Measurements from ENCODE around the gene CYTH3.

CYTH3 gene

DNA sequence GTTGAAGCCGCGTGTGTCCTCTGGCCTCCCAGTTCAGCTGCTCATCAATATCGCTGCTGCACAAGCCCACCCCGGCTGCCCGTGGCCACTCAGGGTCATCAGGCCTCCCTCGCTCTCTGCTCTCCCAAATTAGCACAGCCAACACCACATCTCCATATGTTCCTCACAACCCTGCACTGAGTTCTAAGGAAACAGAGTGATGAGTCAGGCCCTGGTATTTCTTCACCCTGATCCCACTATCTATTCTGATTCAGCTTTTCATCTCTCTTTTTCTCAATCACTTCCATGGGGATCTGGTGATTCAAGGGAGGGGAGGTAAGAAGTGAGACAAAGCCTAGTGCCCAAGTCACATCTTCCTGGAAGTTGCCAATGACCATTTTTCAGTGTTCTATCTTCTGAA is 23.8 kb downstream of the CYTH3 start:
- Histone ChIP-seq H3K4me3 (ENCODE audit: low read length in 2 of 2) (no peak overlapping the region), H3K27ac (ENCODE audit: low read depth in 2 of 2, low read length in 2 of 2) (no peak overlapping the region), H3K27me3 (ENCODE audit: control insufficient read depth in 2 of 2, insufficient read depth in 2 of 2, low read length in 2 of 2) (no peaks in the 10 kb centered on the region), H3K9ac (ENCODE audit: low read depth in 1 of 2, low read length in 2 of 2) (no peak overlapping the region), H3K9me3 (ENCODE audit: control insufficient read depth in 2 of 2, low read length in 2 of 2) (no peaks in the 10 kb centered on the region), H3K4me1 (ENCODE audit: control insufficient read depth in 2 of 2, insufficient read depth in 2 of 2, low read length in 2 of 2) (peaks cover 4% of the 10 kb centered on the region in 2 donors), H3K36me3 (ENCODE audit: control insufficient read depth in 2 of 2, insufficient read depth in 2 of 2, low read length in 2 of 2) (no peaks in the 10 kb centered on the region)

GRCh38 chr7:6246251-6246917 is 26.0 kb downstream of the CYTH3 start:
- H3K4me1 ChIP-seq (ENCODE audit: control insufficient read depth in 2 of 2, insufficient read depth in 2 of 2, low read length in 2 of 2): peaks cover 4% of the 10 kb centered on the region in 2 donors
- H3K4me3 ChIP-seq (ENCODE audit: low read length in 2 of 2): no peak overlapping the region
- no peaks in the 10 kb centered on the region for H3K36me3 ChIP-seq (ENCODE audit: control insufficient read depth in 2 of 2, insufficient read depth in 2 of 2, low read length in 2 of 2)
- H3K27ac ChIP-seq (ENCODE audit: low read depth in 2 of 2, low read length in 2 of 2): no peak overlapping the region
- H3K27me3 ChIP-seq (ENCODE audit: control insufficient read depth in 2 of 2, insufficient read depth in 2 of 2, low read length in 2 of 2): no peaks in the 10 kb centered on the region
- no peak overlapping the region for H3K9ac ChIP-seq (ENCODE audit: low read depth in 1 of 2, low read length in 2 of 2)
- H3K9me3 ChIP-seq (ENCODE audit: control insufficient read depth in 2 of 2, low read length in 2 of 2): no peaks in the 10 kb centered on the region

GRCh38 chr7:6244021-6244420 is 28.4 kb downstream of the CYTH3 start:
- Histone ChIP-seq H3K9me3 (ENCODE audit: control insufficient read depth in 2 of 2, low read length in 2 of 2) (no peaks in the 10 kb centered on the region), H3K4me1 (ENCODE audit: control insufficient read depth in 2 of 2, insufficient read depth in 2 of 2, low read length in 2 of 2) (peaks cover 4% of the 10 kb centered on the region in 2 donors), H3K9ac (ENCODE audit: low read depth in 1 of 2, low read length in 2 of 2) (no peak overlapping the region), H3K4me3 (ENCODE audit: low read length in 2 of 2) (no peak overlapping the region), H3K27ac (ENCODE audit: low read depth in 2 of 2, low read length in 2 of 2) (no peak overlapping the region), H3K27me3 (ENCODE audit: control insufficient read depth in 2 of 2, insufficient read depth in 2 of 2, low read length in 2 of 2) (no peaks in the 10 kb centered on the region), H3K36me3 (ENCODE audit: control insufficient read depth in 2 of 2, insufficient read depth in 2 of 2, low read length in 2 of 2) (no peaks in the 10 kb centered on the region)

- no peaks in the 10 kb centered on the region for H3K9me3 ChIP-seq (ENCODE audit: control insufficient read depth in 2 of 2, low read length in 2 of 2)
- no peak overlapping the region for H3K27ac ChIP-seq (ENCODE audit: low read depth in 2 of 2, low read length in 2 of 2)
- no peaks in the 10 kb centered on the region for H3K27me3 ChIP-seq (ENCODE audit: control insufficient read depth in 2 of 2, insufficient read depth in 2 of 2, low read length in 2 of 2)
- no peaks in the 10 kb centered on the region for H3K36me3 ChIP-seq (ENCODE audit: control insufficient read depth in 2 of 2, insufficient read depth in 2 of 2, low read length in 2 of 2)
- no peak overlapping the region for H3K4me3 ChIP-seq (ENCODE audit: low read length in 2 of 2)
- H3K9ac ChIP-seq (ENCODE audit: low read depth in 1 of 2, low read length in 2 of 2): no peak overlapping the region
- H3K4me1 ChIP-seq (ENCODE audit: control insufficient read depth in 2 of 2, insufficient read depth in 2 of 2, low read length in 2 of 2): peaks cover 0 to under 1% of the 10 kb centered on the region in 2 donors
Observed at GRCh38 chr7:6243168-6243567, 29.3 kb downstream of the CYTH3 start.

DNA sequence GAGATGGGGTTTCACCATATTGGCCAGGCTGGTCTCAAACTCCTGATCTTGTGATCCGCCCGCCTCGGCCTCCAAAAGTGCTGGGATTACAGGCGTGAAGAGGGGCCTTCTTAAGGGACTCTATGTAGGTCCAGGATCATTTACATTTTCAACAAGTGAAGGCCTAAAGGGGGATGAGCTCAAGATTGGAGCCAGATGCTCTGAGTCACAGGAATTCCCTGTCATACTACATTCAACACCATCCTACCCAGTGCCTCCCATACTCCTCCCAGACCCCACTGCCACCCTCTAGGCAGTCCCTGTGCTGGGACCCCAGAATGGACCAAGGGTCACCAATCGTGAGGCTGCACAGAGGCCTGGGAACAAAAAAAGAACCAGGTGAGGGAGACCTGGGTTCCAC is 29.9 kb downstream of the CYTH3 start:
- H3K4me1 ChIP-seq (ENCODE audit: control insufficient read depth in 2 of 2, insufficient read depth in 2 of 2, low read length in 2 of 2): no peaks in the 10 kb centered on the region
- no peaks in the 10 kb centered on the region for H3K27me3 ChIP-seq (ENCODE audit: control insufficient read depth in 2 of 2, insufficient read depth in 2 of 2, low read length in 2 of 2)
- H3K9me3 ChIP-seq (ENCODE audit: control insufficient read depth in 2 of 2, low read length in 2 of 2): no peaks in the 10 kb centered on the region
- no peak overlapping the region for H3K27ac ChIP-seq (ENCODE audit: low read depth in 2 of 2, low read length in 2 of 2)
- no peak overlapping the region for H3K4me3 ChIP-seq (ENCODE audit: low read length in 2 of 2)
- H3K9ac ChIP-seq (ENCODE audit: low read depth in 1 of 2, low read length in 2 of 2): no peak overlapping the region
- no peaks in the 10 kb centered on the region for H3K36me3 ChIP-seq (ENCODE audit: control insufficient read depth in 2 of 2, insufficient read depth in 2 of 2, low read length in 2 of 2)

- no peaks in the 10 kb centered on the region for H3K27me3 ChIP-seq (ENCODE audit: control insufficient read depth in 2 of 2, insufficient read depth in 2 of 2, low read length in 2 of 2)
- H3K36me3 ChIP-seq (ENCODE audit: control insufficient read depth in 2 of 2, insufficient read depth in 2 of 2, low read length in 2 of 2): no peaks in the 10 kb centered on the region
- no peak overlapping the region for H3K9ac ChIP-seq (ENCODE audit: low read depth in 1 of 2, low read length in 2 of 2)
- H3K27ac ChIP-seq (ENCODE audit: low read depth in 2 of 2, low read length in 2 of 2): no peak overlapping the region
- no peaks in the 10 kb centered on the region for H3K9me3 ChIP-seq (ENCODE audit: control insufficient read depth in 2 of 2, low read length in 2 of 2)
- H3K4me1 ChIP-seq (ENCODE audit: control insufficient read depth in 2 of 2, insufficient read depth in 2 of 2, low read length in 2 of 2): no peaks in the 10 kb centered on the region
- H3K4me3 ChIP-seq (ENCODE audit: low read length in 2 of 2): no peak overlapping the region
Observed at GRCh38 chr7:6241607-6241973, 30.8 kb downstream of the CYTH3 start.

GRCh38 chr7:6238309-6238925 is 34.0 kb downstream of the CYTH3 start:
- H3K4me1 ChIP-seq (ENCODE audit: control insufficient read depth in 2 of 2, insufficient read depth in 2 of 2, low read length in 2 of 2): no peaks in the 10 kb centered on the region
- no peaks in the 10 kb centered on the region for H3K9me3 ChIP-seq (ENCODE audit: control insufficient read depth in 2 of 2, low read length in 2 of 2)
- no peak overlapping the region for H3K9ac ChIP-seq (ENCODE audit: low read depth in 1 of 2, low read length in 2 of 2)
- H3K36me3 ChIP-seq (ENCODE audit: control insufficient read depth in 2 of 2, insufficient read depth in 2 of 2, low read length in 2 of 2): no peaks in the 10 kb centered on the region
- no peaks in the 10 kb centered on the region for H3K27me3 ChIP-seq (ENCODE audit: control insufficient read depth in 2 of 2, insufficient read depth in 2 of 2, low read length in 2 of 2)
- H3K27ac ChIP-seq (ENCODE audit: low read depth in 2 of 2, low read length in 2 of 2): no peak overlapping the region
- no peak overlapping the region for H3K4me3 ChIP-seq (ENCODE audit: low read length in 2 of 2)

GRCh38 chr7:6237730-6238129 is 34.7 kb downstream of the CYTH3 start:
- no peaks in the 10 kb centered on the region for H3K36me3 ChIP-seq (ENCODE audit: control insufficient read depth in 2 of 2, insufficient read depth in 2 of 2, low read length in 2 of 2)
- H3K4me1 ChIP-seq (ENCODE audit: control insufficient read depth in 2 of 2, insufficient read depth in 2 of 2, low read length in 2 of 2): peaks cover 0 to 3% of the 10 kb centered on the region in 2 donors
- no peak overlapping the region for H3K27ac ChIP-seq (ENCODE audit: low read depth in 2 of 2, low read length in 2 of 2)
- H3K9me3 ChIP-seq (ENCODE audit: control insufficient read depth in 2 of 2, low read length in 2 of 2): no peaks in the 10 kb centered on the region
- H3K27me3 ChIP-seq (ENCODE audit: control insufficient read depth in 2 of 2, insufficient read depth in 2 of 2, low read length in 2 of 2): no peaks in the 10 kb centered on the region
- no peak overlapping the region for H3K9ac ChIP-seq (ENCODE audit: low read depth in 1 of 2, low read length in 2 of 2)
- no peak overlapping the region for H3K4me3 ChIP-seq (ENCODE audit: low read length in 2 of 2)

DNA sequence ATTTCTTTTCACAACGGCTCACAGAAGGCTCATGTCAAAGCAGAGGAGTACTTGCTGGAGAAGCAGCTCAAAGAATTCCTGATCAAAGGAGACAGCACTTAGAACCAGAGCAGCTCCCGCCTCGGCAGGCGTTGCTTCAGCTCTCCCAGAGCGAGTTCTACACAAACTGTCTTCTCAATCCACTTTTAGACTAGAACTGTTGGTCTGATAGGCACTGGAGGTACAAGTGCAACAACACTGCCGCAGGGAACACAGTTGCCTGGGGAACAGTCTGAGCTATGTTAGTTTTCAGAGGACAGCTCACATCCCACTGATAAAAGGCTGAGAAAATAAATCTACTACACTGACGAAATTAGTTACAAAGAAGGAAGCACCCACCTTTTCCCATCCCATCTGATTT is 35.4 kb downstream of the CYTH3 start:
- Histone ChIP-seq H3K9me3 (ENCODE audit: control insufficient read depth in 2 of 2, low read length in 2 of 2) (no peaks in the 10 kb centered on the region), H3K9ac (ENCODE audit: low read depth in 1 of 2, low read length in 2 of 2) (no peak overlapping the region), H3K4me1 (ENCODE audit: control insufficient read depth in 2 of 2, insufficient read depth in 2 of 2, low read length in 2 of 2) (peaks cover 3 to 9% of the 10 kb centered on the region in 2 donors), H3K27ac (ENCODE audit: low read depth in 2 of 2, low read length in 2 of 2) (no peak overlapping the region), H3K4me3 (ENCODE audit: low read length in 2 of 2) (no peak overlapping the region), H3K27me3 (ENCODE audit: control insufficient read depth in 2 of 2, insufficient read depth in 2 of 2, low read length in 2 of 2) (no peaks in the 10 kb centered on the region), H3K36me3 (ENCODE audit: control insufficient read depth in 2 of 2, insufficient read depth in 2 of 2, low read length in 2 of 2) (no peaks in the 10 kb centered on the region)

- H3K27me3 ChIP-seq (ENCODE audit: control insufficient read depth in 2 of 2, insufficient read depth in 2 of 2, low read length in 2 of 2): no peaks in the 10 kb centered on the region
- no peaks in the 10 kb centered on the region for H3K36me3 ChIP-seq (ENCODE audit: control insufficient read depth in 2 of 2, insufficient read depth in 2 of 2, low read length in 2 of 2)
- H3K9ac ChIP-seq (ENCODE audit: low read depth in 1 of 2, low read length in 2 of 2): no peak overlapping the region
- peaks cover 3 to 9% of the 10 kb centered on the region in 2 donors for H3K4me1 ChIP-seq (ENCODE audit: control insufficient read depth in 2 of 2, insufficient read depth in 2 of 2, low read length in 2 of 2)
- no peak overlapping the region for H3K4me3 ChIP-seq (ENCODE audit: low read length in 2 of 2)
- H3K27ac ChIP-seq (ENCODE audit: low read depth in 2 of 2, low read length in 2 of 2): no peak overlapping the region
- no peaks in the 10 kb centered on the region for H3K9me3 ChIP-seq (ENCODE audit: control insufficient read depth in 2 of 2, low read length in 2 of 2)
Observed at GRCh38 chr7:6235029-6235871, 37.2 kb downstream of the CYTH3 start.

Data from mucosa of rectum (tissue), 2 donors.